Astrocyte (in vitro differentiated cells and primary cell): ENCODE measurements around the gene TNFRSF18. TPM values are rescaled to one million over a fixed set of nuclear protein-coding genes. Genes with fewer than 3 reads are reported as not detected.

Experiments used
- DNase-seq: peaks from one replicate; pipeline ENCODE4 v3.0.0-alpha.2; 2010; ENCODE audit warnings: low read depth
- FAIRE-seq: peaks from 2 replicates; lab custom pipeline; 2011; peaks lifted over from hg19 to GRCh38; lab: Jason Lieb, UNC
- H2AFZ ChIP-seq: 2 replicates; pipeline ENCODE4 v1.6.0; 2012; ENCODE audit warnings: low read depth, low read length, inconsistent platforms
- H3K27ac ChIP-seq: 2 replicates; pipeline ENCODE4 v1.5.1; 2011; ENCODE audit warnings: low read depth, low read length, inconsistent platforms
- H3K27me3 ChIP-seq: 2 replicates; pipeline ENCODE4 v1.6.0; 2011; ENCODE audit warnings: low read length, inconsistent platforms; ENCODE audit not compliant: insufficient read depth
- H3K36me3 ChIP-seq: 2 replicates; pipeline ENCODE4 v1.5.1; 2011; ENCODE audit warnings: low read length, inconsistent platforms; ENCODE audit not compliant: insufficient read depth
- H3K4me1 ChIP-seq: 2 replicates; pipeline ENCODE4 v1.5.1; 2011; ENCODE audit warnings: low read length, inconsistent platforms; ENCODE audit not compliant: insufficient read depth
- H3K4me2 ChIP-seq: 2 replicates; pipeline ENCODE4 v1.6.0; 2012; ENCODE audit warnings: low read length, inconsistent platforms
- H3K4me3 ChIP-seq: 2 replicates; pipeline ENCODE4 v1.5.1; 2011; ENCODE audit warnings: low read depth, mild to moderate bottlenecking, low read length, inconsistent platforms; ENCODE audit not compliant: insufficient read depth
- H3K79me2 ChIP-seq: 2 replicates; pipeline ENCODE4 v1.6.0; 2012; ENCODE audit warnings: mild to moderate bottlenecking, low read length, inconsistent platforms; ENCODE audit not compliant: insufficient read depth
- H3K9ac ChIP-seq: 2 replicates; pipeline ENCODE4 v1.6.0; 2012; ENCODE audit warnings: mild to moderate bottlenecking, low read length, inconsistent platforms
- H3K9me3 ChIP-seq: 2 replicates; pipeline ENCODE4 v1.5.1; 2012; ENCODE audit warnings: low read depth, mild to moderate bottlenecking, low read length, inconsistent platforms; ENCODE audit not compliant: insufficient read depth
- H4K20me1 ChIP-seq: 2 replicates; pipeline ENCODE4 v1.6.0; 2012; ENCODE audit warnings: low read length, inconsistent platforms; ENCODE audit not compliant: insufficient read depth
- H3K27ac Mint-ChIP-seq: one replicate; pipeline ENCODE4 v1.8.0; 2021; ENCODE audit warnings: mild to moderate bottlenecking, mixed read lengths; ENCODE audit not compliant: unreplicated experiment
- H3K27me3 Mint-ChIP-seq: one replicate; pipeline ENCODE4 v1.8.0; 2021; ENCODE audit warnings: low read depth, mixed read lengths; ENCODE audit not compliant: unreplicated experiment
- H3K36me3 Mint-ChIP-seq: one replicate; pipeline ENCODE4 v1.8.0; 2021; ENCODE audit warnings: low read depth, mixed read lengths; ENCODE audit not compliant: unreplicated experiment
- H3K4me1 Mint-ChIP-seq: one replicate; pipeline ENCODE4 v1.8.0; 2021; ENCODE audit warnings: low read depth, mixed read lengths; ENCODE audit not compliant: unreplicated experiment
- H3K4me3 Mint-ChIP-seq: one replicate; pipeline ENCODE4 v1.8.0; 2021; ENCODE audit warnings: mild to moderate bottlenecking, moderate library complexity, mixed read lengths; ENCODE audit not compliant: unreplicated experiment
- H3K9me3 Mint-ChIP-seq: one replicate; pipeline ENCODE4 v1.8.0; 2021; ENCODE audit warnings: mild to moderate bottlenecking, mixed read lengths; ENCODE audit not compliant: unreplicated experiment
- CTCF ChIP-seq: IDR thresholded peaks from 2 replicates; pipeline ENCODE4 v1.5.1; 2011; ENCODE audit warnings: low read depth, mild to moderate bottlenecking, inconsistent platforms, low read length, moderate library complexity; ENCODE audit not compliant: insufficient read depth
- EZH2 ChIP-seq: IDR thresholded peaks from 2 replicates; pipeline ENCODE4 v1.6.1; 2012; ENCODE audit warnings: mild to moderate bottlenecking, low read length, inconsistent platforms; ENCODE audit not compliant: insufficient read depth
- total RNA-seq: library from RNA; stranded (reverse); gene quantifications from 2 replicates; pipeline ENCODE4 v1.2.1, GENCODE V29; 2021

The TNFRSF18 gene
- total RNA-seq, 1 donor from 2014 or later, result 0.66 TPM

GRCh38 chr1:1220197-1220596 is 13.8 kb upstream of the TNFRSF18 start:
- no peak for FAIRE-seq
- TF ChIP-seq EZH2 (no peak), CTCF (no peak)
- H3K36me3 ChIP-seq, result peaks cover 6% of the 10 kb centered on the region

DNA sequence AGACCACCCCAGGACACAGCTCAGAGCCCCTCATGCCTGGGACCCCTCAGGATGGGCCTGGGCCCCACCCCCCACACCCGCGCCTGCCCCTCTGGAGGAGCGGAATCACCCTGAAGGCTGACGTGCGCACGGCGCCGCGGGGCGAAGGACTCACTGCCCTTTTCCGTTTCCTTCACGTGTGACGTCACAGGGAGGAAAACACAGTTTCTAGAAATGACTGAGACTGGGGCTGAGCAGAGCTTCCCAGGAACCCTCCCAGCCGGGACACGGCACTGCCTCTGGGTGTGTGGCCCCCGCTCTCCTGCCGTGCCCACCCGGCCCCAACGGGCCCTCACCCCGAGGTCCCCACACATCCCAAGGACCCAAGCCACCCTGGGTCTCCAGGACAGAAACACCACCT is 12.9 kb upstream of the TNFRSF18 start:
- Mint-ChIP-seq H3K27me3 (no peaks in the 10 kb centered on the region), H3K36me3 (peaks cover 14% of the 10 kb centered on the region), H3K4me3 (no peak overlapping the region), H3K4me1 (peaks cover 2% of the 10 kb centered on the region), H3K27ac (no peak overlapping the region), H3K9me3 (no peaks in the 10 kb centered on the region)
- Histone ChIP-seq H4K20me1 (peaks cover 37% of the 10 kb centered on the region), H2AFZ (no peak overlapping the region), H3K79me2 (peaks cover 15% of the 10 kb centered on the region), H3K9me3 (no peaks in the 10 kb centered on the region), H3K4me3 (no peak overlapping the region), H3K4me2 (no peak overlapping the region), H3K27me3 (no peaks in the 10 kb centered on the region), H3K4me1 (no peaks in the 10 kb centered on the region), H3K9ac (no peak overlapping the region), H3K36me3 (peaks cover 6% of the 10 kb centered on the region), H3K27ac (no peak overlapping the region)
- FAIRE-seq, result no peak
- no peak for TF ChIP-seq EZH2
- TF ChIP-seq CTCF, result no peak
- DNase-seq, result no peak

More at GRCh38 chr1:1220197-1220596, 13.8 kb upstream of the TNFRSF18 start:
- no peak overlapping the region for H3K27ac ChIP-seq
- no peaks in the 10 kb centered on the region for H3K4me1 ChIP-seq
- no peak for DNase-seq
- no peaks in the 10 kb centered on the region for H3K27me3 ChIP-seq
- Mint-ChIP-seq H3K27ac (no peak overlapping the region), H3K4me1 (no peaks in the 10 kb centered on the region), H3K9me3 (no peaks in the 10 kb centered on the region), H3K4me3 (no peak overlapping the region), H3K27me3 (no peaks in the 10 kb centered on the region), H3K36me3 (peaks cover 14% of the 10 kb centered on the region)
- no peak overlapping the region for H3K4me2 ChIP-seq
- no peaks in the 10 kb centered on the region for H3K9me3 ChIP-seq
- no peak overlapping the region for H3K9ac ChIP-seq
- peaks cover 23% of the 10 kb centered on the region for H3K79me2 ChIP-seq
- peaks cover 45% of the 10 kb centered on the region for H4K20me1 ChIP-seq
- H2AFZ ChIP-seq, result no peak overlapping the region
- no peak overlapping the region for H3K4me3 ChIP-seq

- no peak overlapping the region for H3K27ac Mint-ChIP-seq
- H3K27me3 Mint-ChIP-seq, result no peaks in the 10 kb centered on the region
- Histone ChIP-seq H3K9me3 (no peaks in the 10 kb centered on the region), H3K9ac (no peak overlapping the region), H3K4me3 (no peak overlapping the region), H2AFZ (no peak overlapping the region), H4K20me1 (peaks cover 32% of the 10 kb centered on the region), H3K36me3 (peaks cover 6% of the 10 kb centered on the region), H3K27me3 (no peaks in the 10 kb centered on the region), H3K79me2 (peaks cover 9% of the 10 kb centered on the region), H3K4me2 (no peak overlapping the region), H3K4me1 (no peaks in the 10 kb centered on the region), H3K27ac (no peak overlapping the region)
- peaks cover 2% of the 10 kb centered on the region for H3K4me1 Mint-ChIP-seq
- no peak overlapping the region for H3K4me3 Mint-ChIP-seq
- FAIRE-seq, result no peak
- H3K9me3 Mint-ChIP-seq, result no peaks in the 10 kb centered on the region
- TF ChIP-seq EZH2 (no peak), CTCF (no peak)
- DNase-seq, result no peak
- H3K36me3 Mint-ChIP-seq, result peaks cover 14% of the 10 kb centered on the region
Measured at GRCh38 chr1:1218524-1219200, 12.3 kb upstream of the TNFRSF18 start.
